ENCODE results near the gene ARMC3. TPM values are rescaled to one million over a fixed set of nuclear protein-coding genes. Genes with fewer than 3 reads are reported as not detected.
A peak's percentile ranks its signal among the peaks of the same experiment; 100 is the strongest.

Gene ARMC3
- polyA plus RNA-seq, 4 donors, result 0.03 TPM; not detected in 3

- WGBS, 3 donors, result 85 to 97% (median 97%) methylated on average over 1 of the region's 1 CpG
- FAIRE-seq, result no peak
- H3K36me3 ChIP-seq (ENCODE audit: control insufficient read depth in 3 of 3, insufficient read depth in 2 of 3, low read depth in 1 of 3, low read length in 3 of 3), result no peaks in the 10 kb centered on the region
These were observed 48.7 kb downstream of the ARMC3 start for GRCh38 chr10:22976534-22976933.

GRCh38 chr10:22977751-22978150, 49.9 kb downstream of the ARMC3 start:
- WGBS, 3 donors, result 78 to 91% (median 91%) methylated on average over 1 of the region's 1 CpG
- DNase-seq (no peak), FAIRE-seq (no peak)
- Histone ChIP-seq H3K27ac (ENCODE audit: low read depth in 1 of 3, low read length in 2 of 3) (no peak overlapping the region), H3K9me3 (ENCODE audit: control insufficient read depth in 2 of 2, insufficient read depth in 1 of 2, low read depth in 1 of 2, low read length in 1 of 2) (no peaks in the 10 kb centered on the region), H3K36me3 (ENCODE audit: control insufficient read depth in 3 of 3, insufficient read depth in 2 of 3, low read depth in 1 of 3, low read length in 3 of 3) (no peaks in the 10 kb centered on the region), H3K27me3 (ENCODE audit: control insufficient read depth in 3 of 3, insufficient read depth in 3 of 3, low read length in 3 of 3) (no peaks in the 10 kb centered on the region), H3K4me3 (ENCODE audit: low read depth in 1 of 3, low read length in 3 of 3) (no peak overlapping the region), H3K4me1 (ENCODE audit: control insufficient read depth in 3 of 3, insufficient read depth in 2 of 3, low read depth in 1 of 3, low read length in 2 of 3) (no peaks in the 10 kb centered on the region)

More at GRCh38 chr10:22976534-22976933, 48.7 kb downstream of the ARMC3 start:
- DNase-seq, result no peak
- Histone ChIP-seq H3K4me3 (ENCODE audit: low read depth in 1 of 3, low read length in 3 of 3) (no peak overlapping the region), H3K27ac (ENCODE audit: low read depth in 1 of 3, low read length in 2 of 3) (no peak overlapping the region), H3K4me1 (ENCODE audit: control insufficient read depth in 3 of 3, insufficient read depth in 2 of 3, low read depth in 1 of 3, low read length in 2 of 3) (no peaks in the 10 kb centered on the region), H3K27me3 (ENCODE audit: control insufficient read depth in 3 of 3, insufficient read depth in 3 of 3, low read length in 3 of 3) (no peaks in the 10 kb centered on the region), H3K9me3 (ENCODE audit: control insufficient read depth in 2 of 2, insufficient read depth in 1 of 2, low read depth in 1 of 2, low read length in 1 of 2) (no peaks in the 10 kb centered on the region)

- H3K27ac ChIP-seq (ENCODE audit: low read depth in 1 of 3, low read length in 2 of 3), result no peak overlapping the region
- H3K4me3 ChIP-seq (ENCODE audit: low read depth in 1 of 3, low read length in 3 of 3), result no peak overlapping the region
- no peaks in the 10 kb centered on the region for H3K36me3 ChIP-seq (ENCODE audit: control insufficient read depth in 3 of 3, insufficient read depth in 2 of 3, low read depth in 1 of 3, low read length in 3 of 3)
- no peaks in the 10 kb centered on the region for H3K4me1 ChIP-seq (ENCODE audit: control insufficient read depth in 3 of 3, insufficient read depth in 2 of 3, low read depth in 1 of 3, low read length in 2 of 3)
- WGBS, 3 donors, result 39 to 69% (median 44%) methylated on average over 2 of the region's 2 CpGs
- H3K9me3 ChIP-seq (ENCODE audit: control insufficient read depth in 2 of 2, insufficient read depth in 1 of 2, low read depth in 1 of 2, low read length in 1 of 2), result no peaks in the 10 kb centered on the region
- FAIRE-seq, result no peak
- DNase-seq, result no peak
- no peaks in the 10 kb centered on the region for H3K27me3 ChIP-seq (ENCODE audit: control insufficient read depth in 3 of 3, insufficient read depth in 3 of 3, low read length in 3 of 3)
These were observed 50.4 kb downstream of the ARMC3 start for GRCh38 chr10:22978287-22978686.

- no peak for FAIRE-seq
- no peaks in the 10 kb centered on the region for H3K36me3 ChIP-seq (ENCODE audit: control insufficient read depth in 3 of 3, insufficient read depth in 2 of 3, low read depth in 1 of 3, low read length in 3 of 3)
- no peak overlapping the region for H3K4me3 ChIP-seq (ENCODE audit: low read depth in 1 of 3, low read length in 3 of 3)
- H3K9me3 ChIP-seq (ENCODE audit: control insufficient read depth in 2 of 2, insufficient read depth in 1 of 2, low read depth in 1 of 2, low read length in 1 of 2), result no peaks in the 10 kb centered on the region
- no peaks in the 10 kb centered on the region for H3K4me1 ChIP-seq (ENCODE audit: control insufficient read depth in 3 of 3, insufficient read depth in 2 of 3, low read depth in 1 of 3, low read length in 2 of 3)
- WGBS, 3 donors, result 53 to 63% (median 59%) methylated on average over 1 of the region's 1 CpG
- H3K27me3 ChIP-seq (ENCODE audit: control insufficient read depth in 3 of 3, insufficient read depth in 3 of 3, low read length in 3 of 3), result no peaks in the 10 kb centered on the region
- no peak for DNase-seq
- H3K27ac ChIP-seq (ENCODE audit: low read depth in 1 of 3, low read length in 2 of 3), result no peak overlapping the region
These were observed 51.1 kb downstream of the ARMC3 start for GRCh38 chr10:22978918-22979317.

- no peak for DNase-seq
- no peak overlapping the region for H3K4me3 ChIP-seq (ENCODE audit: low read depth in 1 of 3, low read length in 3 of 3)
- H3K36me3 ChIP-seq (ENCODE audit: control insufficient read depth in 3 of 3, insufficient read depth in 2 of 3, low read depth in 1 of 3, low read length in 3 of 3), result no peaks in the 10 kb centered on the region
- H3K27ac ChIP-seq (ENCODE audit: low read depth in 1 of 3, low read length in 2 of 3), result no peak overlapping the region
- H3K9me3 ChIP-seq (ENCODE audit: control insufficient read depth in 2 of 2, insufficient read depth in 1 of 2, low read depth in 1 of 2, low read length in 1 of 2), result no peaks in the 10 kb centered on the region
- no peak for FAIRE-seq
- H3K4me1 ChIP-seq (ENCODE audit: control insufficient read depth in 3 of 3, insufficient read depth in 2 of 3, low read depth in 1 of 3, low read length in 2 of 3), result no peaks in the 10 kb centered on the region
- 75 to 86% (median 78%) methylated on average over 2 of the region's 2 CpGs for WGBS, 3 donors
- H3K27me3 ChIP-seq (ENCODE audit: control insufficient read depth in 3 of 3, insufficient read depth in 3 of 3, low read length in 3 of 3), result no peaks in the 10 kb centered on the region
These were observed 53.0 kb downstream of the ARMC3 start for GRCh38 chr10:22980822-22981221.

GRCh38 chr10:22984066-22984465, 56.2 kb downstream of the ARMC3 start:
- H3K4me3 ChIP-seq (ENCODE audit: low read depth in 1 of 3, low read length in 3 of 3), result no peak overlapping the region
- FAIRE-seq, result no peak
- 77 to 80% (median 79%) methylated on average over 5 of the region's 5 CpGs for WGBS, 3 donors
- no peak overlapping the region for H3K27ac ChIP-seq (ENCODE audit: low read depth in 1 of 3, low read length in 2 of 3)
- no peak for DNase-seq
- no peaks in the 10 kb centered on the region for H3K27me3 ChIP-seq (ENCODE audit: control insufficient read depth in 3 of 3, insufficient read depth in 3 of 3, low read length in 3 of 3)
- no peaks in the 10 kb centered on the region for H3K4me1 ChIP-seq (ENCODE audit: control insufficient read depth in 3 of 3, insufficient read depth in 2 of 3, low read depth in 1 of 3, low read length in 2 of 3)
- no peaks in the 10 kb centered on the region for H3K9me3 ChIP-seq (ENCODE audit: control insufficient read depth in 2 of 2, insufficient read depth in 1 of 2, low read depth in 1 of 2, low read length in 1 of 2)
- H3K36me3 ChIP-seq (ENCODE audit: control insufficient read depth in 3 of 3, insufficient read depth in 2 of 3, low read depth in 1 of 3, low read length in 3 of 3), result no peaks in the 10 kb centered on the region

GRCh38 chr10:22986771-22987542, 59.1 kb downstream of the ARMC3 start:
- Histone ChIP-seq H3K9me3 (ENCODE audit: control insufficient read depth in 2 of 2, insufficient read depth in 1 of 2, low read depth in 1 of 2, low read length in 1 of 2) (no peaks in the 10 kb centered on the region), H3K4me1 (ENCODE audit: control insufficient read depth in 3 of 3, insufficient read depth in 2 of 3, low read depth in 1 of 3, low read length in 2 of 3) (no peaks in the 10 kb centered on the region), H3K36me3 (ENCODE audit: control insufficient read depth in 3 of 3, insufficient read depth in 2 of 3, low read depth in 1 of 3, low read length in 3 of 3) (no peaks in the 10 kb centered on the region), H3K27ac (ENCODE audit: low read depth in 1 of 3, low read length in 2 of 3) (no peak overlapping the region), H3K27me3 (ENCODE audit: control insufficient read depth in 3 of 3, insufficient read depth in 3 of 3, low read length in 3 of 3) (peaks cover 0 to 2% (median 2%) of the 10 kb centered on the region in 3 donors), H3K4me3 (ENCODE audit: low read depth in 1 of 3, low read length in 3 of 3) (no peak overlapping the region)
- FAIRE-seq (peak; percentile 73), DNase-seq (peak; percentile 14 to 15)
- WGBS, 3 donors, result 26 to 39% (median 26%) methylated on average over 2 of the region's 2 CpGs

GRCh38 chr10:22988581-22989360, 60.9 kb downstream of the ARMC3 start:
- Histone ChIP-seq H3K4me1 (ENCODE audit: control insufficient read depth in 3 of 3, insufficient read depth in 2 of 3, low read depth in 1 of 3, low read length in 2 of 3) (no peaks in the 10 kb centered on the region), H3K4me3 (ENCODE audit: low read depth in 1 of 3, low read length in 3 of 3) (no peak overlapping the region), H3K27ac (ENCODE audit: low read depth in 1 of 3, low read length in 2 of 3) (no peak overlapping the region), H3K27me3 (ENCODE audit: control insufficient read depth in 3 of 3, insufficient read depth in 3 of 3, low read length in 3 of 3) (peaks cover 0 to 2% (median 2%) of the 10 kb centered on the region in 3 donors), H3K9me3 (ENCODE audit: control insufficient read depth in 2 of 2, insufficient read depth in 1 of 2, low read depth in 1 of 2, low read length in 1 of 2) (no peaks in the 10 kb centered on the region), H3K36me3 (ENCODE audit: control insufficient read depth in 3 of 3, insufficient read depth in 2 of 3, low read depth in 1 of 3, low read length in 3 of 3) (no peaks in the 10 kb centered on the region)
- DNase-seq, result peak; percentile 73 to 77
- 0 to 7% (median 3%) methylated on average over 12 of the region's 12 CpGs for WGBS, 3 donors
- peak; percentile 86 for FAIRE-seq

Measured in small intestine (tissue), 7 donors.